GM12878 (cell line): ENCODE data around the gene ACRBP. TPM values are rescaled to one million over a fixed set of nuclear protein-coding genes. Genes with fewer than 3 reads are reported as not detected.

Experiments used
- ATF7 ChIP-seq: fragments of 450-650 bp; IDR thresholded peaks from 2 replicates; pipeline ENCODE4 v1.6.1; 2016; ENCODE audit warnings: low read depth, mild to moderate bottlenecking
- CHD4 ChIP-seq: fragments of 200-600 bp; sonication (generic); IDR thresholded peaks from 2 replicates; pipeline ENCODE4 v1.6.1; 2016; ENCODE audit warnings: mild to moderate bottlenecking
- DPF2 ChIP-seq: fragments of 450-650 bp; IDR thresholded peaks from 2 replicates; pipeline ENCODE4 v1.6.1; 2017; ENCODE audit warnings: mild to moderate bottlenecking
- EGR1 ChIP-seq, 2 experiments: IDR thresholded peaks; 1 replicate in 1 of 2; 2 replicates in 1 of 2; pipeline ENCODE4 v1.6.1; 2011 to 2012; ENCODE audit warnings: low read depth in 2 of 2, low read length in 2 of 2, borderline replicate concordance in 1 of 2, mild to moderate bottlenecking in 1 of 2, moderate library complexity in 1 of 2
- FOXM1 ChIP-seq: IDR thresholded peaks from 2 replicates; pipeline ENCODE4 v1.6.1; 2012; ENCODE audit warnings: low read depth, mild to moderate bottlenecking, inconsistent platforms, low read length, moderate library complexity
- IRF4 ChIP-seq: IDR thresholded peaks from 2 replicates; pipeline ENCODE4 v1.6.1; 2011; ENCODE audit warnings: low read depth, low read length
- NR2C1 ChIP-seq: fragments of 450-650 bp; IDR thresholded peaks from 2 replicates; pipeline ENCODE4 v1.6.1; 2017; ENCODE audit warnings: antibody characterized with exemption, mild to moderate bottlenecking, moderate library complexity
- PRDM15 ChIP-seq: fragments of 450-650 bp; formaldehyde crosslinking; IDR thresholded peaks from 2 replicates; pipeline ENCODE4 v1.4.0; 2020; ENCODE audit warnings: mild to moderate bottlenecking, moderate library complexity
- REST ChIP-seq: IDR thresholded peaks from 2 replicates; pipeline ENCODE4 v1.6.1; 2012; ENCODE audit warnings: mild to moderate bottlenecking, low read depth, low read length
- SIN3A ChIP-seq: IDR thresholded peaks from 2 replicates; pipeline ENCODE4 v1.6.1; 2012; ENCODE audit warnings: low read depth, low read length, improper control_type of control experiment
- WRNIP1 ChIP-seq: IDR thresholded peaks from 2 replicates; pipeline ENCODE4 v1.6.1; 2011; ENCODE audit warnings: low read depth, low read length, improper control_type of control experiment, borderline replicate concordance
- ZNF384 ChIP-seq: IDR thresholded peaks from 2 replicates; pipeline ENCODE4 v1.6.1; 2012; ENCODE audit warnings: low read depth, mild to moderate bottlenecking, low read length, improper control_type of control experiment, borderline replicate concordance
- polyA plus RNA-seq, 11 experiments: library from polyadenylated mRNA; depleted of rRNA in 4 of 11; unstranded in 6 of 11; stranded (reverse) in 5 of 11; fragments of >200 nt; fragmentation: Nextera tagmentation in 4 of 11; fragmentation: Illumina TruSeq in 1 of 11; extraction: Ambion mirVana in 4 of 11; extraction: Trizol in 1 of 11; gene quantifications; 1 replicate in 1 of 11; 2 replicates in 10 of 11; pipeline versions ENCODE4 v1.2.1 to v1.2.3, GENCODE V29; 2011 to 2016; ENCODE audit warnings: inconsistent platforms in 2 of 11, missing spikeins in 2 of 11, low read depth in 1 of 11
- total RNA-seq, 4 experiments: library from RNA; depleted of rRNA in 3 of 4; stranded (reverse); fragments of >200 nt in 3 of 4; fragmentation: Illumina TruSeq in 1 of 4; extraction: Trizol in 1 of 4; gene quantifications; 2 replicates each; pipeline versions ENCODE4 v1.2.1 to v1.2.3, GENCODE V29; 2013 to 2021
- TF ChIP-seq, protein P1 (sequence below): fragments of 150-350 bp; IDR thresholded peaks from 2 replicates; pipeline ENCODE4 v1.6.1; 2016; ENCODE audit warnings: low read depth, low read length
- TF ChIP-seq, protein P2 (sequence below): fragments of 450-650 bp; IDR thresholded peaks from 2 replicates; pipeline ENCODE4 v1.6.1; 2016; ENCODE audit warnings: mild to moderate bottlenecking

Gene ACRBP
- total and polyA plus RNA-seq, 10 of the 15 experiments (the other 5 are each of a cell fraction or from before 2014, with no cell fraction given): 0.54 to 1.4 (median 0.87) TPM

GRCh38 chr12:6613015-6613775 is 34.0 kb downstream of the ACRBP start (continued):
- TF ChIP-seq, protein P1, sequence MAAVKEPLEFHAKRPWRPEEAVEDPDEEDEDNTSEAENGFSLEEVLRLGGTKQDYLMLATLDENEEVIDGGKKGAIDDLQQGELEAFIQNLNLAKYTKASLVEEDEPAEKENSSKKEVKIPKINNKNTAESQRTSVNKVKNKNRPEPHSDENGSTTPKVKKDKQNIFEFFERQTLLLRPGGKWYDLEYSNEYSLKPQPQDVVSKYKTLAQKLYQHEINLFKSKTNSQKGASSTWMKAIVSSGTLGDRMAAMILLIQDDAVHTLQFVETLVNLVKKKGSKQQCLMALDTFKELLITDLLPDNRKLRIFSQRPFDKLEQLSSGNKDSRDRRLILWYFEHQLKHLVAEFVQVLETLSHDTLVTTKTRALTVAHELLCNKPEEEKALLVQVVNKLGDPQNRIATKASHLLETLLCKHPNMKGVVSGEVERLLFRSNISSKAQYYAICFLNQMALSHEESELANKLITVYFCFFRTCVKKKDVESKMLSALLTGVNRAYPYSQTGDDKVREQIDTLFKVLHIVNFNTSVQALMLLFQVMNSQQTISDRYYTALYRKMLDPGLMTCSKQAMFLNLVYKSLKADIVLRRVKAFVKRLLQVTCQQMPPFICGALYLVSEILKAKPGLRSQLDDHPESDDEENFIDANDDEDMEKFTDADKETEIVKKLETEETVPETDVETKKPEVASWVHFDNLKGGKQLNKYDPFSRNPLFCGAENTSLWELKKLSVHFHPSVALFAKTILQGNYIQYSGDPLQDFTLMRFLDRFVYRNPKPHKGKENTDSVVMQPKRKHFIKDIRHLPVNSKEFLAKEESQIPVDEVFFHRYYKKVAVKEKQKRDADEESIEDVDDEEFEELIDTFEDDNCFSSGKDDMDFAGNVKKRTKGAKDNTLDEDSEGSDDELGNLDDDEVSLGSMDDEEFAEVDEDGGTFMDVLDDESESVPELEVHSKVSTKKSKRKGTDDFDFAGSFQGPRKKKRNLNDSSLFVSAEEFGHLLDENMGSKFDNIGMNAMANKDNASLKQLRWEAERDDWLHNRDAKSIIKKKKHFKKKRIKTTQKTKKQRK: no peak
- no peak for TF ChIP-seq SIN3A
- TF ChIP-seq IRF4: no peak
- TF ChIP-seq NR2C1: no peak
- no peak for TF ChIP-seq FOXM1
- no peak for TF ChIP-seq PRDM15
- TF ChIP-seq WRNIP1: no peak
- TF ChIP-seq, protein P2, sequence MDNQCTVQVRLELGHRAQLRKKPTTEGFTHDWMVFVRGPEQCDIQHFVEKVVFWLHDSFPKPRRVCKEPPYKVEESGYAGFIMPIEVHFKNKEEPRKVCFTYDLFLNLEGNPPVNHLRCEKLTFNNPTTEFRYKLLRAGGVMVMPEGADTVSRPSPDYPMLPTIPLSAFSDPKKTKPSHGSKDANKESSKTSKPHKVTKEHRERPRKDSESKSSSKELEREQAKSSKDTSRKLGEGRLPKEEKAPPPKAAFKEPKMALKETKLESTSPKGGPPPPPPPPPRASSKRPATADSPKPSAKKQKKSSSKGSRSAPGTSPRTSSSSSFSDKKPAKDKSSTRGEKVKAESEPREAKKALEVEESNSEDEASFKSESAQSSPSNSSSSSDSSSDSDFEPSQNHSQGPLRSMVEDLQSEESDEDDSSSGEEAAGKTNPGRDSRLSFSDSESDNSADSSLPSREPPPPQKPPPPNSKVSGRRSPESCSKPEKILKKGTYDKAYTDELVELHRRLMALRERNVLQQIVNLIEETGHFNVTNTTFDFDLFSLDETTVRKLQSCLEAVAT: 0 out of 2 replicates have a peak, but pooled peaks have one; percentile 18
- 0 out of 3 replicates have a peak, but pooled peaks of 1 of the 2 experiments have one; percentile 18 for TF ChIP-seq EGR1 (IDR thresholded peaks at IDR 0.05; ENCODE audit: borderline replicate concordance in 1 of 2, low read depth in 2 of 2, low read length in 2 of 2)
- TF ChIP-seq CHD4: no peak
- TF ChIP-seq DPF2: peak; percentile 57; the same call in 1 of the 2 replicates
- TF ChIP-seq REST: no peak
- TF ChIP-seq ATF7: no peak
- TF ChIP-seq ZNF384: no peak
